ENCODE results near the gene WSB1. TPM values are rescaled to one million over a fixed set of nuclear protein-coding genes. Genes with fewer than 3 reads are reported as not detected.
A peak's percentile ranks its signal among the peaks of the same experiment; 100 is the strongest.

The WSB1 gene
- total RNA-seq, 1 donor from 2014 or later: 177 TPM

- DNase-seq (ENCODE audit: low spot score): no peak
These were observed 44.6 kb downstream of the WSB1 start for GRCh38 chr17:27338536-27338985.

- DNase-seq (ENCODE audit: low spot score): no peak
These were observed 45.4 kb downstream of the WSB1 start for GRCh38 chr17:27339198-27339835.

- DNase-seq (ENCODE audit: low spot score): no peak
These were observed 46.1 kb downstream of the WSB1 start for GRCh38 chr17:27339836-27340550.

GRCh38 chr17:27340575-27340974, 46.7 kb downstream of the WSB1 start:
- no peak for DNase-seq (ENCODE audit: low spot score)

GRCh38 chr17:27341041-27341471, 47.1 kb downstream of the WSB1 start:
- no peak for DNase-seq (ENCODE audit: low spot score)

- DNase-seq (ENCODE audit: low spot score): no peak
These were observed 48.1 kb downstream of the WSB1 start for GRCh38 chr17:27342059-27342458.

- no peak for DNase-seq (ENCODE audit: low spot score)
These were observed 49.4 kb downstream of the WSB1 start for GRCh38 chr17:27343294-27343693.

GRCh38 chr17:27343977-27344607, 50.2 kb downstream of the WSB1 start:
- no peak for DNase-seq (ENCODE audit: low spot score)

- DNase-seq (ENCODE audit: low spot score): peak; percentile 65
These were observed 51.4 kb downstream of the WSB1 start for GRCh38 chr17:27345141-27345904.

GRCh38 chr17:27346228-27346899, 52.5 kb downstream of the WSB1 start:
- no peak for DNase-seq (ENCODE audit: low spot score)

- DNase-seq (ENCODE audit: low spot score): no peak
These were observed 54.3 kb downstream of the WSB1 start for GRCh38 chr17:27348196-27348595.

GRCh38 chr17:27349540-27350021, 55.7 kb downstream of the WSB1 start:
- no peak for DNase-seq (ENCODE audit: low spot score)

- DNase-seq (ENCODE audit: low spot score): no peak
These were observed 57.8 kb downstream of the WSB1 start for GRCh38 chr17:27351759-27352158.

GRCh38 chr17:27352448-27353032, 58.6 kb downstream of the WSB1 start:
- DNase-seq (ENCODE audit: low spot score): no peak

GRCh38 chr17:27353033-27353460, 59.1 kb downstream of the WSB1 start:
- no peak for DNase-seq (ENCODE audit: low spot score)

- DNase-seq (ENCODE audit: low spot score): peak; percentile 93
These were observed 59.6 kb downstream of the WSB1 start for GRCh38 chr17:27353461-27354050.

- no peak for DNase-seq (ENCODE audit: low spot score)
These were observed 60.2 kb downstream of the WSB1 start for GRCh38 chr17:27354051-27354490.

GRCh38 chr17:27354491-27355081, 60.7 kb downstream of the WSB1 start:
- no peak for DNase-seq (ENCODE audit: low spot score)

- DNase-seq (ENCODE audit: low spot score): no peak
These were observed 61.5 kb downstream of the WSB1 start for GRCh38 chr17:27355419-27355818.

GRCh38 chr17:27356091-27356705, 62.3 kb downstream of the WSB1 start:
- no peak for DNase-seq (ENCODE audit: low spot score)

All from mucosa of gallbladder (tissue), 1 donor.